Endothelial cell of umbilical vein (primary cell): ENCODE measurements around the gene LOXHD1. TPM values are rescaled to one million over a fixed set of nuclear protein-coding genes. Genes with fewer than 3 reads are reported as not detected.

ENCODE experiments used
- BruUV-seq: library from RNA; stranded (reverse); fragments of 400-500 nt; replicated peaks from 2 replicates; lab custom pipeline; 2021; lab: Mats Ljungman, UMichigan
- CTCF ChIA-PET: fragments of 300-600, 350-600 bp; sonication (Branson Sonifier 250); formaldehyde crosslinking; loops from one replicate; lab custom pipeline; 2021; ENCODE audit warnings: antibody characterized with exemption, inconsistent platforms; lab: Charles Lee
- POLR2A ChIA-PET: fragments of 300-600, 350-600 bp; sonication (Branson Sonifier 250); formaldehyde crosslinking; loops from one replicate; lab custom pipeline; 2021; ENCODE audit warnings: antibody characterized with exemption, inconsistent platforms; lab: Charles Lee
- DNase-seq: peaks from one replicate; pipeline ENCODE4 v3.0.0-alpha.2; 2011; ENCODE audit warnings: low read depth, low spot score
- FAIRE-seq: peaks from 2 replicates; lab custom pipeline; 2011; peaks lifted over from hg19 to GRCh38; lab: Jason Lieb, UNC
- H2AFZ ChIP-seq: 2 replicates; pipeline ENCODE4 v1.6.0; 2012; ENCODE audit warnings: low read depth, low read length, control low read depth, inconsistent platforms
- H3K27ac ChIP-seq: 2 replicates; pipeline ENCODE4 v1.5.1; 2011; ENCODE audit warnings: low read depth, mild to moderate bottlenecking, control low read depth, low read length, moderate library complexity; ENCODE audit not compliant: insufficient read depth
- H3K27me3 ChIP-seq, 2 experiments: 2 replicates each; pipeline versions ENCODE4 v1.6.0 to v1.6.1; 2011; ENCODE audit warnings: low read length in 2 of 2, mixed read lengths in 1 of 2; ENCODE audit not compliant: control insufficient read depth in 2 of 2, insufficient read depth in 2 of 2
- H3K36me3 ChIP-seq, 2 experiments: 2 replicates in 1 of 2; 3 replicates in 1 of 2; pipeline ENCODE4 v1.5.1; 2011; ENCODE audit warnings: low read length in 2 of 2, mild to moderate bottlenecking in 1 of 2, moderate library complexity in 1 of 2; ENCODE audit not compliant: control insufficient read depth in 2 of 2, insufficient read depth in 2 of 2; ENCODE audit errors: extremely low read depth in 1 of 2
- H3K4me1 ChIP-seq: 3 replicates; pipeline ENCODE4 v1.5.1; 2011; ENCODE audit warnings: mild to moderate bottlenecking, low read length; ENCODE audit not compliant: control insufficient read depth, insufficient read depth; ENCODE audit errors: extremely low read depth
- H3K4me2 ChIP-seq: 2 replicates; pipeline ENCODE4 v1.6.1; 2011; ENCODE audit warnings: low read length, control low read depth, mixed read lengths; ENCODE audit not compliant: insufficient read depth
- H3K4me3 ChIP-seq, 3 experiments: fragments of 200-600 bp in 1 of 3; sonication (generic), shearing (Covaris generic) in 1 of 3; replicated peaks in 1 of 3; 2 replicates each; pipeline ENCODE4 v1.5.1; 2011 to 2016; ENCODE audit warnings: control low read depth in 3 of 3, low read length in 3 of 3, mild to moderate bottlenecking in 2 of 3, inconsistent platforms in 1 of 3, low read depth in 1 of 3, moderate library complexity in 1 of 3; ENCODE audit not compliant: insufficient read depth in 1 of 3
- H3K79me2 ChIP-seq: 2 replicates; pipeline ENCODE4 v1.6.0; 2012; ENCODE audit warnings: low read length, inconsistent platforms; ENCODE audit not compliant: control insufficient read depth, insufficient read depth
- H3K9ac ChIP-seq: replicated peaks from 2 replicates; pipeline ENCODE3; 2011; ENCODE audit warnings: low read length, control low read depth; ENCODE audit not compliant: insufficient read depth; ENCODE audit errors: extremely low read depth
- H3K9me1 ChIP-seq: replicated peaks from 3 replicates; pipeline ENCODE4 v1.6.0; 2011; ENCODE audit warnings: mild to moderate bottlenecking, low read length; ENCODE audit not compliant: control insufficient read depth, insufficient read depth; ENCODE audit errors: extremely low read depth
- H3K9me3 ChIP-seq: replicated peaks from 2 replicates; pipeline ENCODE4 v1.5.1; 2012; ENCODE audit warnings: low read length, inconsistent platforms; ENCODE audit not compliant: control insufficient read depth, insufficient read depth
- H4K20me1 ChIP-seq: replicated peaks from 2 replicates; pipeline ENCODE3; 2011; ENCODE audit warnings: mild to moderate bottlenecking, low read length; ENCODE audit not compliant: control insufficient read depth, insufficient read depth; ENCODE audit errors: extremely low read depth
- EZH2 ChIP-seq: IDR thresholded peaks from 2 replicates; pipeline ENCODE4 v1.6.1; 2012; ENCODE audit warnings: borderline replicate concordance, low read depth, mild to moderate bottlenecking, moderate library complexity, low read length, inconsistent platforms; ENCODE audit not compliant: severe bottlenecking
- FOS ChIP-seq: IDR thresholded peaks from 2 replicates; pipeline ENCODE4 v1.6.1; 2011; ENCODE audit warnings: mild to moderate bottlenecking, low read length, moderate library complexity, borderline replicate concordance; ENCODE audit not compliant: insufficient read depth
- GATA2 ChIP-seq: IDR thresholded peaks from 2 replicates; pipeline ENCODE4 v1.7.0; 2011; ENCODE audit warnings: low read depth, mild to moderate bottlenecking, moderate library complexity, mixed read lengths, low read length; ENCODE audit not compliant: insufficient read length, insufficient read depth
- JUN ChIP-seq: IDR thresholded peaks from 2 replicates; pipeline ENCODE4 v1.6.1; 2011; ENCODE audit warnings: borderline replicate concordance, low read depth; ENCODE audit not compliant: insufficient read length, insufficient read depth
- MYC ChIP-seq: IDR thresholded peaks from one replicate; pipeline ENCODE4 v1.6.1; 2011; ENCODE audit warnings: mild to moderate bottlenecking, low read depth, low read length
- POLR2A ChIP-seq: IDR thresholded peaks from 2 replicates; pipeline ENCODE4 v1.6.1; 2012; ENCODE audit warnings: low read depth, mild to moderate bottlenecking, control low read depth, low read length
- POLR2AphosphoS5 ChIP-seq: IDR thresholded peaks from 2 replicates; pipeline ENCODE4 v1.6.1; 2012; ENCODE audit warnings: low read depth, mild to moderate bottlenecking, control low read depth, low read length, moderate library complexity; ENCODE audit not compliant: insufficient read depth
- dilution Hi-C: fragments of 300-500 bp; cut with MboI; formaldehyde crosslinking; loops from one replicate; pipeline ENCODE4 v1.15.0; 2019; ENCODE audit warnings: low sequenced_read_pairs; ENCODE audit not compliant: extremely low pct_ligation_motif_present
- intact Hi-C: fragments of 100-400 bp; cut with micrococcal nuclease; formaldehyde crosslinking; loops from one replicate; pipeline ENCODE4 v1.10.0; 2022
- polyA plus RNA-seq, 4 experiments: library from polyadenylated mRNA; depleted of rRNA in 3 of 4; stranded (reverse) in 3 of 4; unstranded in 1 of 4; fragments of >200 nt; gene quantifications; 2 replicates each; pipeline versions ENCODE4 v1.2.1 to v1.2.3, GENCODE V29; 2011 to 2012; ENCODE audit warnings: missing spikeins in 1 of 4
- total RNA-seq: library from RNA; stranded (reverse); gene quantifications from 2 replicates; pipeline ENCODE4 v1.2.3, GENCODE V29; 2021
- TF ChIP-seq, protein P1 (sequence below): IDR thresholded peaks from 2 replicates; pipeline ENCODE4 v1.6.1; 2011; ENCODE audit not compliant: insufficient read depth, insufficient read length
- TF ChIP-seq, protein P2 (sequence below), 2 donors: IDR thresholded peaks; 1 replicate in 1 of 2; 2 replicates in 1 of 2; pipeline ENCODE4 v1.5.1; 2011; ENCODE audit warnings: low read length in 2 of 2, mild to moderate bottlenecking in 2 of 2, moderate library complexity in 2 of 2, control low read depth in 1 of 2, inconsistent platforms in 1 of 2, low read depth in 1 of 2; ENCODE audit not compliant: insufficient read depth in 1 of 2; ENCODE audit errors: extremely low read depth in 1 of 2

LOXHD1 gene
- total and polyA plus RNA-seq, 2 donors (not counting 3 experiments of a cell fraction or from before 2014, with no cell fraction given) = not detected

DNA sequence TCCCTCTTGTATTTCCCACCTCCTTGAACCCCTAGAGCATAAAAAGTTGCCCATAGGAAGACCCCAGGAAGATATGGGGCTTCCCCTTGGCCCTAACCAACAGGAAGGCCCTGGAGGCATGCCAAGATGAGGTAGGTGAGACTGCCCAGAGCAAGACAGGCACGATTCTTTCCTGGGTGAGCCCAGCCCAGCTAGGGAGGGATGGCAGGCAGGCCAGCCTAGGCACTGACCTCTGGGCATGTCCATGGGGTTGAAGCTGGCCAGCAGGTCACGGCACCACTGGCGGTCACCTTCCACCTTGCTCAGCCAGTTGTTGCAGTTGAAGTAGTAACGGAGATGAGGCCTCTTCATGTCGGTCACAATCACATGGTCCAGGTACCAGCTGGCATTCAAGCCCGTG is 17.6 kb downstream of the LOXHD1 start:
- no peak overlapping the region for H2AFZ ChIP-seq
- no peak for FAIRE-seq
- H3K9me1 ChIP-seq = no peaks in the 10 kb centered on the region
- no peaks in the 10 kb centered on the region for H3K9me3 ChIP-seq
- POLR2A ChIA-PET = no interaction called here
- no peaks in the 10 kb centered on the region for H4K20me1 ChIP-seq
- no peaks in the 10 kb centered on the region for H3K4me1 ChIP-seq
- H3K36me3 ChIP-seq = no peaks in the 10 kb centered on the region
- CTCF ChIA-PET = interaction anchor here (1.5 to 1.8 kb wide), 2 partner anchors 16 to 19 kb away, joined by 4 to 5 read pairs; no protein-coding TSS in a partner anchor
- intact Hi-C loops = no loop called here
- no TSS peak for BruUV-seq
- TF ChIP-seq FOS (no peak), EZH2 (no peak), MYC (no peak), GATA2 (no peak), POLR2A (no peak), POLR2AphosphoS5 (no peak), JUN (no peak)
- TF ChIP-seq, protein P1, sequence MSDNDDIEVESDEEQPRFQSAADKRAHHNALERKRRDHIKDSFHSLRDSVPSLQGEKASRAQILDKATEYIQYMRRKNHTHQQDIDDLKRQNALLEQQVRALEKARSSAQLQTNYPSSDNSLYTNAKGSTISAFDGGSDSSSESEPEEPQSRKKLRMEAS = no peak
- TF ChIP-seq, protein P2, sequence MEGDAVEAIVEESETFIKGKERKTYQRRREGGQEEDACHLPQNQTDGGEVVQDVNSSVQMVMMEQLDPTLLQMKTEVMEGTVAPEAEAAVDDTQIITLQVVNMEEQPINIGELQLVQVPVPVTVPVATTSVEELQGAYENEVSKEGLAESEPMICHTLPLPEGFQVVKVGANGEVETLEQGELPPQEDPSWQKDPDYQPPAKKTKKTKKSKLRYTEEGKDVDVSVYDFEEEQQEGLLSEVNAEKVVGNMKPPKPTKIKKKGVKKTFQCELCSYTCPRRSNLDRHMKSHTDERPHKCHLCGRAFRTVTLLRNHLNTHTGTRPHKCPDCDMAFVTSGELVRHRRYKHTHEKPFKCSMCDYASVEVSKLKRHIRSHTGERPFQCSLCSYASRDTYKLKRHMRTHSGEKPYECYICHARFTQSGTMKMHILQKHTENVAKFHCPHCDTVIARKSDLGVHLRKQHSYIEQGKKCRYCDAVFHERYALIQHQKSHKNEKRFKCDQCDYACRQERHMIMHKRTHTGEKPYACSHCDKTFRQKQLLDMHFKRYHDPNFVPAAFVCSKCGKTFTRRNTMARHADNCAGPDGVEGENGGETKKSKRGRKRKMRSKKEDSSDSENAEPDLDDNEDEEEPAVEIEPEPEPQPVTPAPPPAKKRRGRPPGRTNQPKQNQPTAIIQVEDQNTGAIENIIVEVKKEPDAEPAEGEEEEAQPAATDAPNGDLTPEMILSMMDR (IDR thresholded peaks at IDR 0.05; ENCODE audit: extremely low read depth in 1 of 2, insufficient read depth in 1 of 2, low read depth in 1 of 2, low read length in 2 of 2) = no peak
- DNase-seq = no peak
- H3K27me3 ChIP-seq = no peaks in the 10 kb centered on the region
- H3K27ac ChIP-seq = no peak overlapping the region
- no peak overlapping the region for H3K4me2 ChIP-seq
- H3K9ac ChIP-seq = no peak overlapping the region
- no peak overlapping the region for H3K4me3 ChIP-seq
- no peaks in the 10 kb centered on the region for H3K79me2 ChIP-seq
- dilution Hi-C loops = no loop called here
